A673 (cell line): ENCODE data around the gene P2RX2. TPM values are rescaled to one million over a fixed set of nuclear protein-coding genes. Genes with fewer than 3 reads are reported as not detected.
A peak's percentile ranks its signal among the peaks of the same experiment; 100 is the strongest.

ENCODE experiments used
- BruUV-seq: library from RNA; stranded (reverse); fragments of 400-500 nt; replicated peaks from 2 replicates; lab custom pipeline; 2021; lab: Mats Ljungman, UMichigan
- CTCF ChIA-PET: fragments of 300-600 bp; sonication (Branson Sonifier 250); formaldehyde crosslinking; loops from one replicate; lab custom pipeline; 2022; ENCODE audit warnings: antibody characterized with exemption; lab: Charles Lee
- POLR2A ChIA-PET: fragments of 300-600 bp; sonication (Branson Sonifier 250); formaldehyde crosslinking; loops from one replicate; lab custom pipeline; 2022; ENCODE audit warnings: antibody characterized with exemption; ENCODE audit not compliant: low non-redundant PET; lab: Charles Lee
- DNase-seq: peaks from one replicate; pipeline ENCODE4 v3.0.0-alpha.2; 2015; ENCODE audit warnings: low spot score
- H3K27ac ChIP-seq: fragments of 200-600 bp; sonication (generic); 2 replicates; pipeline ENCODE4 v1.5.1; 2016; ENCODE audit warnings: mixed run types, low read depth, mild to moderate bottlenecking, mixed read lengths, antibody characterized with exemption, low read length; ENCODE audit not compliant: poor library complexity, severe bottlenecking
- H3K27me3 ChIP-seq: fragments of 200-600 bp; sonication (generic); replicated peaks from 2 replicates; pipeline ENCODE4 v1.6.1; 2017; ENCODE audit warnings: mixed run types, low read depth, mild to moderate bottlenecking, mixed read lengths, antibody characterized with exemption, low read length; ENCODE audit not compliant: insufficient read depth, poor library complexity
- H3K36me3 ChIP-seq: fragments of 200-600 bp; sonication (generic); 2 replicates; pipeline ENCODE4 v1.6.1; 2016; ENCODE audit warnings: mixed run types, mild to moderate bottlenecking, mixed read lengths, antibody characterized with exemption, low read length; ENCODE audit not compliant: insufficient read depth, poor library complexity, severe bottlenecking
- H3K4me1 ChIP-seq: fragments of 200-600 bp; sonication (generic); 2 replicates; pipeline ENCODE4 v1.6.1; 2017; ENCODE audit warnings: mixed run types, mild to moderate bottlenecking, mixed read lengths, antibody characterized with exemption, low read length; ENCODE audit not compliant: insufficient read depth, poor library complexity, severe bottlenecking
- H3K4me3 ChIP-seq: fragments of 200-600 bp; sonication (generic); 2 replicates; pipeline ENCODE4 v1.5.1; 2016; ENCODE audit warnings: low read depth, mixed run types, mild to moderate bottlenecking, mixed read lengths, low read length; ENCODE audit not compliant: poor library complexity, severe bottlenecking
- H3K9me3 ChIP-seq: fragments of 200-600 bp; sonication (generic); 2 replicates; pipeline ENCODE4 v1.6.1; 2016; ENCODE audit warnings: mixed run types, low read depth, mild to moderate bottlenecking, mixed read lengths, antibody characterized with exemption, low read length; ENCODE audit not compliant: poor library complexity, severe bottlenecking
- CTCF ChIP-seq: fragments of 300-800, 200-600 bp; sonication (generic); conservative IDR thresholded peaks from 2 replicates; pipeline ENCODE4 v1.5.1; 2017; ENCODE audit warnings: low read depth, mild to moderate bottlenecking, antibody characterized with exemption, low read length, moderate library complexity, mixed read lengths
- EZH2 ChIP-seq: fragments of 200-600 bp; sonication (generic); IDR thresholded peaks from 2 replicates; pipeline ENCODE4 v1.6.1; 2017; ENCODE audit warnings: borderline replicate concordance, low read depth, mild to moderate bottlenecking, mixed read lengths, antibody characterized with exemption, low read length; ENCODE audit not compliant: poor library complexity, severe bottlenecking
- intact Hi-C: fragments of 100-400 bp; cut with micrococcal nuclease; formaldehyde crosslinking; loops from one replicate; pipeline ENCODE4 v1.10.0; 2022; ENCODE audit not compliant: unreplicated experiment
- total RNA-seq: library from RNA; stranded (reverse); gene quantifications from 2 replicates; pipeline ENCODE4 v1.2.3, GENCODE V29; 2021

Gene P2RX2
- total RNA-seq, 1 experiment from 2014 or later: not detected

GRCh38 chr12:132619071-132619385 is 452 bp downstream of the P2RX2 start:
- peaks cover 37% of the 10 kb centered on the region for H3K27me3 ChIP-seq
- TF ChIP-seq EZH2 (no peak), CTCF (no peak)
- no peak overlapping the region for H3K27ac ChIP-seq
- no TSS peak for BruUV-seq
- H3K9me3 ChIP-seq: peaks cover 11% of the 10 kb centered on the region
- peaks cover 4% of the 10 kb centered on the region for H3K36me3 ChIP-seq
- POLR2A ChIA-PET: no interaction called here
- no peak for DNase-seq
- peaks cover 18% of the 10 kb centered on the region for H3K4me1 ChIP-seq
- CTCF ChIA-PET: no interaction called here
- intact Hi-C loops: no loop called here
- H3K4me3 ChIP-seq: peak overlapping the region; percentile 37

GRCh38 chr12:132619386-132620112 is 973 bp downstream of the P2RX2 start:
- DNase-seq: no peak
- Histone ChIP-seq H3K27me3 (peaks cover 37% of the 10 kb centered on the region), H3K4me3 (no peak overlapping the region), H3K9me3 (peaks cover 11% of the 10 kb centered on the region), H3K36me3 (peaks cover 9% of the 10 kb centered on the region), H3K4me1 (peaks cover 22% of the 10 kb centered on the region), H3K27ac (no peak overlapping the region)
- ChIA-PET POLR2A (no interaction called here), CTCF (no interaction called here)
- TF ChIP-seq CTCF (no peak), EZH2 (no peak)
- intact Hi-C loops: no loop called here
- BruUV-seq: no TSS peak

- BruUV-seq: no TSS peak
- TF ChIP-seq CTCF (no peak), EZH2 (no peak)
- DNase-seq: no peak
- H3K27me3 ChIP-seq: peaks cover 36% of the 10 kb centered on the region
- no peak overlapping the region for H3K27ac ChIP-seq
- H3K4me1 ChIP-seq: peaks cover 22% of the 10 kb centered on the region
- peaks cover 11% of the 10 kb centered on the region for H3K9me3 ChIP-seq
- H3K4me3 ChIP-seq: no peak overlapping the region
- POLR2A ChIA-PET: no interaction called here
- CTCF ChIA-PET: no interaction called here
- intact Hi-C loops: no loop called here
- H3K36me3 ChIP-seq: peaks cover 16% of the 10 kb centered on the region
Observed at GRCh38 chr12:132620113-132620898, 1.7 kb downstream of the P2RX2 start.
